ENCODE measurements around the gene TSC22D2.

The TSC22D2 gene

GRCh38 chr3:150367757-150368156, 40.3 kb upstream of the TSC22D2 start:
- Histone ChIP-seq H3F3A (ENCODE audit: insufficient read depth, low read length) (no peaks in the 10 kb centered on the region), H2AFZ (ENCODE audit: low read length) (no peak overlapping the region), H3K9ac (ENCODE audit: low read length) (no peak overlapping the region), H3K27ac (ENCODE audit: low read length) (no peak overlapping the region), H3K4me2 (ENCODE audit: low read depth, low read length) (no peak overlapping the region), H4K20me1 (ENCODE audit: insufficient read depth, low read length) (no peaks in the 10 kb centered on the region), H3K9me2 (replicated peaks; ENCODE audit: insufficient read depth, low read length) (no peaks in the 10 kb centered on the region), H3K4me3 (ENCODE audit: low read length) (no peak overlapping the region), H3K79me2 (ENCODE audit: low read length) (no peaks in the 10 kb centered on the region), H3K4me1 (ENCODE audit: low read length) (no peaks in the 10 kb centered on the region), H3K9me3 (replicated peaks; ENCODE audit: insufficient read depth, low read length) (no peaks in the 10 kb centered on the region), H3K27me3 (replicated peaks; ENCODE audit: insufficient read depth, low read length) (no peaks in the 10 kb centered on the region), H3K36me3 (replicated peaks; ENCODE audit: insufficient read depth, low read length) (no peaks in the 10 kb centered on the region)
- no peak for DNase-seq
- no peak for TF ChIP-seq EZH2phosphoT487 (IDR thresholded peaks at IDR 0.05; ENCODE audit: low read length)
- TF ChIP-seq EZH2 (optimal IDR thresholded peaks at IDR 0.05; ENCODE audit: low read depth, low read length) = no peak
- no peak for TF ChIP-seq CTCF (IDR thresholded peaks at IDR 0.05; ENCODE audit: low read length)

- Histone ChIP-seq H3K79me2 (ENCODE audit: low read length) (no peaks in the 10 kb centered on the region), H3K36me3 (replicated peaks; ENCODE audit: insufficient read depth, low read length) (no peaks in the 10 kb centered on the region), H3K27me3 (replicated peaks; ENCODE audit: insufficient read depth, low read length) (no peaks in the 10 kb centered on the region), H3K9ac (ENCODE audit: low read length) (no peak overlapping the region), H3K27ac (ENCODE audit: low read length) (no peak overlapping the region), H3K4me1 (ENCODE audit: low read length) (no peaks in the 10 kb centered on the region), H2AFZ (ENCODE audit: low read length) (no peak overlapping the region), H3K9me2 (replicated peaks; ENCODE audit: insufficient read depth, low read length) (no peaks in the 10 kb centered on the region), H3K4me3 (ENCODE audit: low read length) (no peak overlapping the region), H3K4me2 (ENCODE audit: low read depth, low read length) (no peak overlapping the region), H3K9me3 (replicated peaks; ENCODE audit: insufficient read depth, low read length) (no peaks in the 10 kb centered on the region), H4K20me1 (ENCODE audit: insufficient read depth, low read length) (no peaks in the 10 kb centered on the region), H3F3A (ENCODE audit: insufficient read depth, low read length) (no peaks in the 10 kb centered on the region)
- TF ChIP-seq EZH2 (optimal IDR thresholded peaks at IDR 0.05; ENCODE audit: low read depth, low read length) (no peak), EZH2phosphoT487 (IDR thresholded peaks at IDR 0.05; ENCODE audit: low read length) (no peak), CTCF (IDR thresholded peaks at IDR 0.05; ENCODE audit: low read length) (no peak)
- no peak for DNase-seq
Observed at GRCh38 chr3:150370122-150370602, 37.9 kb upstream of the TSC22D2 start.

GRCh38 chr3:150370999-150371398, 37.1 kb upstream of the TSC22D2 start:
- H3K27ac ChIP-seq (ENCODE audit: low read length) = no peak overlapping the region
- H3K9ac ChIP-seq (ENCODE audit: low read length) = no peak overlapping the region

More at GRCh38 chr3:150370999-150371398, 37.1 kb upstream of the TSC22D2 start:
- H3F3A ChIP-seq (ENCODE audit: insufficient read depth, low read length) = no peaks in the 10 kb centered on the region
- H3K79me2 ChIP-seq (ENCODE audit: low read length) = no peaks in the 10 kb centered on the region
- no peak overlapping the region for H3K4me2 ChIP-seq (ENCODE audit: low read depth, low read length)
- DNase-seq = no peak
- no peak for TF ChIP-seq EZH2phosphoT487 (IDR thresholded peaks at IDR 0.05; ENCODE audit: low read length)
- TF ChIP-seq CTCF (IDR thresholded peaks at IDR 0.05; ENCODE audit: low read length) = no peak
- TF ChIP-seq EZH2 (optimal IDR thresholded peaks at IDR 0.05; ENCODE audit: low read depth, low read length) = no peak
- H3K4me1 ChIP-seq (ENCODE audit: low read length) = no peaks in the 10 kb centered on the region
- H4K20me1 ChIP-seq (ENCODE audit: insufficient read depth, low read length) = no peaks in the 10 kb centered on the region
- H3K9me2 ChIP-seq (replicated peaks; ENCODE audit: insufficient read depth, low read length) = no peaks in the 10 kb centered on the region
- H3K27me3 ChIP-seq (replicated peaks; ENCODE audit: insufficient read depth, low read length) = no peaks in the 10 kb centered on the region
- H3K9me3 ChIP-seq (replicated peaks; ENCODE audit: insufficient read depth, low read length) = no peaks in the 10 kb centered on the region
- H3K4me3 ChIP-seq (ENCODE audit: low read length) = no peak overlapping the region
- H2AFZ ChIP-seq (ENCODE audit: low read length) = no peak overlapping the region
- no peaks in the 10 kb centered on the region for H3K36me3 ChIP-seq (replicated peaks; ENCODE audit: insufficient read depth, low read length)

Data from MM.1S (cell line).